ENCODE data around the gene SLC19A1. TPM values are rescaled to one million over a fixed set of nuclear protein-coding genes. Genes with fewer than 3 reads are reported as not detected.

Gene SLC19A1
- total RNA-seq, result 6.5 to 12.7 TPM (median 7.8 TPM) in 3 replicates
- long read RNA-seq, transcript SLC19A1-201 (6 exons, 3,811 nt), result major isoform, 7 of 29 reads
- long read RNA-seq, partial matches to known transcripts, result 12 of 29 reads
- long read RNA-seq, other reads (novel, unspliced or antisense), result 10 of 29 reads

GRCh38 chr21:45542242-45542666 is at the start of gene SLC19A1:
SLC19A1 (minus strand) TSS chr21:45542440; CDS start chr21:45537959, 4,481 bp downstream.
- DNase-seq (ENCODE audit: low spot score), result peak; percentile 73
- Mint-ChIP-seq H3K27me3 (ENCODE audit: low read depth) (no peaks in the 10 kb centered on the region), H3K27ac (ENCODE audit: unreplicated experiment) (peak within 1 kb of the TSS; percentile 32), H3K4me3 (ENCODE audit: unreplicated experiment) (peak within 1 kb of the TSS; percentile 59), H3K36me3 (ENCODE audit: low read depth) (no peaks in the 10 kb centered on the region), H3K4me1 (ENCODE audit: low read depth) (no peaks in the 10 kb centered on the region), H3K9me3 (ENCODE audit: low read depth) (no peaks in the 10 kb centered on the region)
- peak; percentile 74 for TF ChIP-seq CTCF (IDR thresholded peaks at IDR 0.05)

GRCh38 chr21:45591619-45592207 is 49.5 kb upstream of the SLC19A1 start:
- Mint-ChIP-seq H3K27ac (ENCODE audit: unreplicated experiment) (no peak overlapping the region), H3K4me3 (ENCODE audit: unreplicated experiment) (no peak overlapping the region)

GRCh38 chr21:45590726-45591618 is 48.7 kb upstream of the SLC19A1 start:
- H3K36me3 Mint-ChIP-seq (ENCODE audit: low read depth), result peaks cover 8% of the 10 kb centered on the region
- H3K27me3 Mint-ChIP-seq (ENCODE audit: low read depth), result peaks cover 31% of the 10 kb centered on the region
- peaks cover 30% of the 10 kb centered on the region for H3K9me3 Mint-ChIP-seq (ENCODE audit: low read depth)
- no peak overlapping the region for H3K4me3 Mint-ChIP-seq (ENCODE audit: unreplicated experiment)
- TF ChIP-seq CTCF (IDR thresholded peaks at IDR 0.05), result no peak
- no peak for DNase-seq (ENCODE audit: low spot score)
- no peak overlapping the region for H3K27ac Mint-ChIP-seq (ENCODE audit: unreplicated experiment)
- H3K4me1 Mint-ChIP-seq (ENCODE audit: low read depth), result no peaks in the 10 kb centered on the region

More at GRCh38 chr21:45591619-45592207, 49.5 kb upstream of the SLC19A1 start:
- peaks cover 33% of the 10 kb centered on the region for H3K27me3 Mint-ChIP-seq (ENCODE audit: low read depth)
- DNase-seq (ENCODE audit: low spot score), result no peak
- no peaks in the 10 kb centered on the region for H3K4me1 Mint-ChIP-seq (ENCODE audit: low read depth)
- TF ChIP-seq CTCF (IDR thresholded peaks at IDR 0.05), result no peak
- peaks cover 22% of the 10 kb centered on the region for H3K9me3 Mint-ChIP-seq (ENCODE audit: low read depth)
- H3K36me3 Mint-ChIP-seq (ENCODE audit: low read depth), result peaks cover 6% of the 10 kb centered on the region

GRCh38 chr21:45590246-45590725 is 48.0 kb upstream of the SLC19A1 start:
- Mint-ChIP-seq H3K4me1 (ENCODE audit: low read depth) (no peaks in the 10 kb centered on the region), H3K36me3 (ENCODE audit: low read depth) (peaks cover 8% of the 10 kb centered on the region), H3K9me3 (ENCODE audit: low read depth) (peaks cover 32% of the 10 kb centered on the region), H3K4me3 (ENCODE audit: unreplicated experiment) (peak overlapping the region; percentile 24), H3K27ac (ENCODE audit: unreplicated experiment) (no peak overlapping the region), H3K27me3 (ENCODE audit: low read depth) (peaks cover 30% of the 10 kb centered on the region)
- no peak for TF ChIP-seq CTCF (IDR thresholded peaks at IDR 0.05)
- no peak for DNase-seq (ENCODE audit: low spot score)

- no peak for TF ChIP-seq CTCF (IDR thresholded peaks at IDR 0.05)
- DNase-seq (ENCODE audit: low spot score), result no peak
- peaks cover 35% of the 10 kb centered on the region for H3K9me3 Mint-ChIP-seq (ENCODE audit: low read depth)
- peak overlapping the region; percentile 24 for H3K4me3 Mint-ChIP-seq (ENCODE audit: unreplicated experiment)
- no peak overlapping the region for H3K27ac Mint-ChIP-seq (ENCODE audit: unreplicated experiment)
- H3K36me3 Mint-ChIP-seq (ENCODE audit: low read depth), result peaks cover 8% of the 10 kb centered on the region
- no peaks in the 10 kb centered on the region for H3K4me1 Mint-ChIP-seq (ENCODE audit: low read depth)
- peaks cover 27% of the 10 kb centered on the region for H3K27me3 Mint-ChIP-seq (ENCODE audit: low read depth)
Measured at GRCh38 chr21:45589686-45590245, 47.5 kb upstream of the SLC19A1 start.
